Measurements from ENCODE around the gene DCC.

DCC gene

GRCh38 chr18:52334896-52335295 lies 5.1 kb upstream of the DCC start:
- no peak overlapping the region for H3K27ac ChIP-seq
- no peak for TF ChIP-seq Cebpa-rat (IDR thresholded peaks at IDR 0.05)
- no peak overlapping the region for H3K4me3 ChIP-seq
- H4K20me1 ChIP-seq, result no peaks in the 10 kb centered on the region
- no peaks in the 10 kb centered on the region for H3K9me3 ChIP-seq
- no peaks in the 10 kb centered on the region for H3K36me3 ChIP-seq
- H3K4me2 ChIP-seq, result no peak overlapping the region
- H3K27me3 ChIP-seq, result peaks cover 5% of the 10 kb centered on the region; the same call in 1 of the 2 replicates
- no peak overlapping the region for H3K9ac ChIP-seq
- H3K4me1 ChIP-seq, result no peaks in the 10 kb centered on the region

GRCh38 chr18:52337276-52337675 lies 2.7 kb upstream of the DCC start:
- peaks cover 22% of the 10 kb centered on the region for H3K9me3 ChIP-seq
- no peak overlapping the region for H3K4me2 ChIP-seq
- no peaks in the 10 kb centered on the region for H3K36me3 ChIP-seq
- no peak for TF ChIP-seq Cebpa-rat (IDR thresholded peaks at IDR 0.05)
- H3K4me3 ChIP-seq, result no peak overlapping the region
- no peaks in the 10 kb centered on the region for H3K4me1 ChIP-seq
- H3K27me3 ChIP-seq, result peaks cover 15% of the 10 kb centered on the region
- no peak overlapping the region for H3K9ac ChIP-seq
- H3K27ac ChIP-seq, result no peak overlapping the region
- H4K20me1 ChIP-seq, result no peaks in the 10 kb centered on the region

GRCh38 chr18:52340406-52341102 lies 557 bp downstream of the DCC start:
- Histone ChIP-seq H3K27ac (no peak overlapping the region), H3K4me3 (no peak overlapping the region), H4K20me1 (no peaks in the 10 kb centered on the region), H3K4me2 (no peak overlapping the region), H3K27me3 (peaks cover 15% of the 10 kb centered on the region), H3K4me1 (no peaks in the 10 kb centered on the region), H3K9me3 (peaks cover 22% of the 10 kb centered on the region), H3K9ac (no peak overlapping the region), H3K36me3 (no peaks in the 10 kb centered on the region)
- no peak for TF ChIP-seq Cebpa-rat (IDR thresholded peaks at IDR 0.05)

GRCh38 chr18:52341103-52341432 lies 1.1 kb downstream of the DCC start:
- Histone ChIP-seq H3K27ac (no peak overlapping the region), H3K9me3 (peaks cover 22% of the 10 kb centered on the region), H4K20me1 (no peaks in the 10 kb centered on the region), H3K4me3 (no peak overlapping the region), H3K36me3 (no peaks in the 10 kb centered on the region), H3K9ac (no peak overlapping the region), H3K4me2 (no peak overlapping the region), H3K4me1 (no peaks in the 10 kb centered on the region), H3K27me3 (peaks cover 15% of the 10 kb centered on the region)
- TF ChIP-seq Cebpa-rat (IDR thresholded peaks at IDR 0.05), result no peak

GRCh38 chr18:52341608-52342381 lies 1.8 kb downstream of the DCC start:
- H3K4me3 ChIP-seq, result no peak overlapping the region
- no peak overlapping the region for H3K4me2 ChIP-seq
- peaks cover 15% of the 10 kb centered on the region for H3K27me3 ChIP-seq
- H3K36me3 ChIP-seq, result no peaks in the 10 kb centered on the region
- H3K9me3 ChIP-seq, result peaks cover 22% of the 10 kb centered on the region
- no peaks in the 10 kb centered on the region for H4K20me1 ChIP-seq
- no peak for TF ChIP-seq Cebpa-rat (IDR thresholded peaks at IDR 0.05)
- no peak overlapping the region for H3K9ac ChIP-seq
- no peak overlapping the region for H3K27ac ChIP-seq
- H3K4me1 ChIP-seq, result no peaks in the 10 kb centered on the region

GRCh38 chr18:52342456-52342855 lies 2.5 kb downstream of the DCC start:
- no peak for TF ChIP-seq Cebpa-rat (IDR thresholded peaks at IDR 0.05)
- peaks cover 15% of the 10 kb centered on the region for H3K27me3 ChIP-seq
- H3K4me1 ChIP-seq, result no peaks in the 10 kb centered on the region
- no peak overlapping the region for H3K4me3 ChIP-seq
- no peak overlapping the region for H3K9ac ChIP-seq
- H3K27ac ChIP-seq, result no peak overlapping the region
- peaks cover 22% of the 10 kb centered on the region for H3K9me3 ChIP-seq
- no peaks in the 10 kb centered on the region for H3K36me3 ChIP-seq
- no peaks in the 10 kb centered on the region for H4K20me1 ChIP-seq
- H3K4me2 ChIP-seq, result no peak overlapping the region

GRCh38 chr18:52343138-52343537 lies 3.1 kb downstream of the DCC start:
- no peaks in the 10 kb centered on the region for H3K36me3 ChIP-seq
- H3K4me3 ChIP-seq, result no peak overlapping the region
- H4K20me1 ChIP-seq, result no peaks in the 10 kb centered on the region
- no peaks in the 10 kb centered on the region for H3K4me1 ChIP-seq
- no peak for TF ChIP-seq Cebpa-rat (IDR thresholded peaks at IDR 0.05)
- no peak overlapping the region for H3K27ac ChIP-seq
- H3K9ac ChIP-seq, result no peak overlapping the region
- H3K27me3 ChIP-seq, result peaks cover 15% of the 10 kb centered on the region
- H3K4me2 ChIP-seq, result no peak overlapping the region
- peaks cover 22% of the 10 kb centered on the region for H3K9me3 ChIP-seq

- no peak for TF ChIP-seq Cebpa-rat (IDR thresholded peaks at IDR 0.05)
- Histone ChIP-seq H3K4me2 (no peak overlapping the region), H3K27me3 (peaks cover 15% of the 10 kb centered on the region), H3K9ac (no peak overlapping the region), H3K36me3 (no peaks in the 10 kb centered on the region), H3K27ac (no peak overlapping the region), H3K4me3 (no peak overlapping the region), H4K20me1 (no peaks in the 10 kb centered on the region), H3K4me1 (no peaks in the 10 kb centered on the region), H3K9me3 (peaks cover 22% of the 10 kb centered on the region)
Observed at GRCh38 chr18:52343731-52344340, 3.8 kb downstream of the DCC start.

GRCh38 chr18:52344881-52345280 lies 4.9 kb downstream of the DCC start:
- no peaks in the 10 kb centered on the region for H3K36me3 ChIP-seq
- no peak overlapping the region for H3K4me3 ChIP-seq
- H3K27me3 ChIP-seq, result peaks cover 10% of the 10 kb centered on the region
- H3K9ac ChIP-seq, result no peak overlapping the region
- no peaks in the 10 kb centered on the region for H3K4me1 ChIP-seq
- no peak overlapping the region for H3K4me2 ChIP-seq
- H3K27ac ChIP-seq, result no peak overlapping the region
- TF ChIP-seq Cebpa-rat (IDR thresholded peaks at IDR 0.05), result no peak
- peaks cover 22% of the 10 kb centered on the region for H3K9me3 ChIP-seq
- no peaks in the 10 kb centered on the region for H4K20me1 ChIP-seq

GRCh38 chr18:52345428-52345827 lies 5.4 kb downstream of the DCC start:
- no peak overlapping the region for H3K9ac ChIP-seq
- H3K4me3 ChIP-seq, result no peak overlapping the region
- H4K20me1 ChIP-seq, result no peaks in the 10 kb centered on the region
- H3K4me1 ChIP-seq, result no peaks in the 10 kb centered on the region
- H3K4me2 ChIP-seq, result no peak overlapping the region
- peaks cover 5% of the 10 kb centered on the region for H3K27me3 ChIP-seq
- H3K36me3 ChIP-seq, result no peaks in the 10 kb centered on the region
- peaks cover 17% of the 10 kb centered on the region for H3K9me3 ChIP-seq
- no peak for TF ChIP-seq Cebpa-rat (IDR thresholded peaks at IDR 0.05)
- H3K27ac ChIP-seq, result no peak overlapping the region

Measured in BLaER1 (cell line).